ENCODE data around the gene HPN.
"Not testable (repeated sequence)": the region's sequence is repeated elsewhere in the genome, so short reads cannot be mapped to it uniquely, and the experiment has no call there.

HPN gene

GRCh38 chr19:35008891-35009341 lies 32.6 kb upstream of the HPN start:
- in situ Hi-C loops (cut with MboI; ENCODE audit: low sequenced_read_pairs), result no loop called here

GRCh38 chr19:35009424-35010415 lies 31.8 kb upstream of the HPN start:
- in situ Hi-C loops (cut with MboI; ENCODE audit: low sequenced_read_pairs), result no loop called here

- in situ Hi-C loops (cut with MboI; ENCODE audit: low sequenced_read_pairs), result no loop called here
These were observed 30.3 kb upstream of the HPN start for GRCh38 chr19:35011091-35011689.

DNA sequence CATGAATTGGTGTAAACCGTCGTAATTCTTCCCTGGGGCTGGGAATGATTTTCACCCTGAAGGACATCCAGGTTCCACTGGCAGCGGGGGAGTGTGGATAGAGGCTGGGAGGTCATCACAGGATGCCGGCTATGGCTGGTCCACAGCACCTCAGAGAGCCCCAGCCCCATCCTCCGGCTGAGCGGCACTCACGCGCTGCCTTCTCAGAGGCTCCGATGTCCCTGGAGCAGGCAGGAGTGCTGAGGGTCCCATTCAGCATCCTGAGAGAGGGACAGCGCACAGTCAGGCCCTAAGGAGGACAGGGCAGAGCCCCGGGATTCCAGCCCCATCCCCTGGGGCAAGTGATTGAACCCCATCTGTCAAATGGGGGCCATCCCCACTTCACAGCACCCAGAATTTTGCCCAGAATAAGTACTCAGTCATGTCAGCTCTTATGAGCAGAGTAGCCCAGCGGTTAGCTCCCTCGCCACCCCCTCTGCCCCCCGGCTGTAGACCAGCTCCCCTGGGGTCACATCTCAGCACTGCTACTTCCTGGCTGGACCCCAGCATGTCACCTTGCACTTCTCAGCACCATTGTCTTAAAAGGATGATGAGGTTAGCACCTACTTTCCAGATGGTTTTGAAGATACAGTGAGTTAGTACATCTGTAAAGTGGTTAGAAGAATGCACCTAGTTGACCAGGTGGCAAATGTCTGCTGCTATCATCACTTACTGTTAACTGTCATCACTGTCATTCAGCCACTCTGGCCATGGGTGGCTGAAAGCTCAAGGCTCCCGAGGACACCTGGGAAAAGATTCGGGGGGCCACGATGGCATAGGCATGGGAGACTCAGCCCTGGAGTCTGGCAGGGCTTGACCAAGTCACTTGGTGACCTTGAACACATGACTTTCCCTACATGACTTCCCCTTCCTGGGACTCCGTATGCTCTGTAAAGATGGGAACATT lies 29.5 kb upstream of the HPN start:
- in situ Hi-C loops (cut with MboI; ENCODE audit: low sequenced_read_pairs), result no loop called here

DNA sequence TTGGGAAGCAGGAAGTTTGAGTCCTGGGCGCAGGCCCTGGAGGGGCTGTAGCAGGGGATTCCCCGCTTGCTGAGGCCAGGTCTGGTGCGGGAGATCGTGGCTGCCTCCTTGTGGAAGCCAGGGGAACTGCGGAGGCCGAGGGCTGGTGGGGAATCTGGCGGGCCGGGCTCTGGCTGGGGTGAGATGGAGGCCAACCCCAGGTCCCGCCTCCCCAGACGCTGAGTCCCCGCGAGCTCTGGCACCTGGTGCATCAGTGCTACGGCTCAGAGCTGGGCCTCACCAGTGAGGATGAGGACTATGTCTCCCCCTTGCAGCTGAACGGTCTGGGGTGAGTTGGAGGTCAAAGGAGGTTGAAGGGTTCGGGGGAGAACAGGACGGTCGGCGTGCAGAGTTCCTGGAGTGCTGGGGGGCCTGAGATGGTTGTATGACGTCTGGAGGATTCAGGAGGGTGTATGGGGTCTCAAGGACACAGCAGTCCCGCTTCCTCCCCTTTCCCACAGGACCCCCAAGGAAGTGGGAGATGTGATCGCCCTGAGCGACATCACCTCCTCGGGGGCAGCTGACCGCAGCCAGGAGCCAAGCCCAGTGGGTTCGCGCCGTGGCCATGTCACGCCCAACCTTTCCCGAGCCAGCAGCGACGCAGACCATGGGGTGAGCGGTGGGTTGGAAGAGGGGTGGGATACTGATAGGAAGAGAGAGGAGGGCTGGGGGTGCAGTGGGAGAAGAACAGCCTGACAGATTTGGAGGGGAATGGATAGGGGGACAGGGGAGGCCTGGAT lies 28.3 kb upstream of the HPN start:
- in situ Hi-C loops (cut with MboI; ENCODE audit: low sequenced_read_pairs), result no loop called here

GRCh38 chr19:35013820-35014754 lies 27.4 kb upstream of the HPN start:
- in situ Hi-C loops (cut with MboI; ENCODE audit: low sequenced_read_pairs), result no loop called here

DNA sequence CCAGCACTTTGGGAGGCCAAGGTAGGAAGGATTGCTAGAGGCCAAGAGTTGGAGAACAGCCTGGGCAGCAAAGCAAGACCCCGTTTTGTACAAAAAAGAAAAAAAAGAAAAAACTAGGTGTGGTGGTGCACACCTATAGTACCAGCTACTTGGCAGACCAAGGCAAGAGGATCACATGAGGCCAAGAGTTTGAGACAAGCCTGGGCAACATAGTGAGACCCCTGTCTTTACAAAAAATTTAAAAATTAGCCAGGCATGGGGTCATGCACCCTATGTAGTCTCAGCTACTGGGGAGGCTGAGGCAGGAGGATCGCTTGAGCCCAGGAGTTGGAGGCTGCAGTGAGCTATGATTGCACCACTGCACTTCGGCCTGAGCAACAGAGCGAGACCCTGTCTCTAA lies 26.7 kb upstream of the HPN start:
- in situ Hi-C loops (cut with MboI; ENCODE audit: low sequenced_read_pairs), result not testable (repeated sequence)

- in situ Hi-C loops (cut with MboI; ENCODE audit: low sequenced_read_pairs), result no loop called here
These were observed 26.1 kb upstream of the HPN start for GRCh38 chr19:35015270-35015953.

- in situ Hi-C loops (cut with MboI; ENCODE audit: low sequenced_read_pairs), result no loop called here
These were observed 25.6 kb upstream of the HPN start for GRCh38 chr19:35015954-35016351.

DNA sequence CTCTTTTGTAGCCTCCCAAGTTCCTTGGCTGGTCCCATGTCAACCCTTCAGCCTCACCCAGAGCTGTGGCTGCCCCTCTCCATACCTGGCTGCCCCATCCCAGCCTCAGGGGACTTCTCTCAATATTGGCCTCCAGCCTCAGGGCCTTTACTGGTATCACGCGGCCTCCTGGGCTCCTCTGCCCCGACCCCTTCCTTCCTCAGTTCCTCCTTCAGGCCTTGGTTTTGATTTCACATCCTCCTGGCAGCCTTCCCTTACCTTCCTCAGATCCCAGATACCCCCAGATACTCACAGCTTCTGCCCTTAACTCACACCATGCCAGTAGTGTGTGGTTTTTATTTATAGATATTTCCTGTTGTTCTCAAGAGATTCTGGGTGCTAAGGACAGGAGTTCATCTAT lies 24.0 kb upstream of the HPN start:
- in situ Hi-C loops (cut with MboI; ENCODE audit: low sequenced_read_pairs), result no loop called here

DNA sequence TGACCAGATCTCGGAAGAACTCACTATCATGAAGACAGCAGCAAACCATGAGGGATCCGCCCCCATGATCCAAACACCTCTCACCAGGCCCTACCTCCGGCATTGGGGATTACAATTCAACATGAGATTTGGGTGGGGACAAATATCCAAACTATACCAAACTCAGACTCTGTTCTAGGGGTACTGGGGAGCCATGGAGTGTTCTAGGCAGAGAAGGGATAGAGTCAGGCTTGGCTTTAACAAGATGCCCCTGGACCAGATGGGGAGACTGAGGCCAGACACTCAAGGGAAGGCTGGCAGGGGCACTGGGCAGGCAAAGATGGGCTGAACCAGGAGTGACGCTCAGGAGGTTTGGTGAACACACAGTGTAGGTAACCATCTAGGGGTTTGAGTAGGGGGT lies 23.1 kb upstream of the HPN start:
- in situ Hi-C loops (cut with MboI; ENCODE audit: low sequenced_read_pairs), result no loop called here

DNA sequence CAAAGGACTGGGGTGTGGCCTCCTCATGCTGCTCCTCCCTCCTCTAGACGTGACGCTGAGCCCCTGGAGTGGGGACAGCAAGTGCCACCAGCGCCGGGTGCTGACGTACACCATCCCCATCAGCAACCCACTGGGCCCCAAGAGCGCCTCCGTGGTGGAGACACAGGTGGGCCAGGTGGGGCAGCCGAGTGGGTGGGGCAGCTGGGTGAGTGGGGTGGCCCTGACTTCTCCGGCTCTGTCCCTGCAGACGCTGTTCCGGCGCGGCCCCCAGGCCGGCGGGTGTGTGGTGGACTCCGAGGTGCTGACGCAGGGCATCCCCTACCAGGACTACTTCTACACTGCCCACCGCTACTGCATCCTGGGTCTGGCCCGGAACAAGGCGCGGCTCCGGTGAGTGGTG lies 22.4 kb upstream of the HPN start:
- in situ Hi-C loops (cut with MboI; ENCODE audit: low sequenced_read_pairs), result no loop called here

DNA sequence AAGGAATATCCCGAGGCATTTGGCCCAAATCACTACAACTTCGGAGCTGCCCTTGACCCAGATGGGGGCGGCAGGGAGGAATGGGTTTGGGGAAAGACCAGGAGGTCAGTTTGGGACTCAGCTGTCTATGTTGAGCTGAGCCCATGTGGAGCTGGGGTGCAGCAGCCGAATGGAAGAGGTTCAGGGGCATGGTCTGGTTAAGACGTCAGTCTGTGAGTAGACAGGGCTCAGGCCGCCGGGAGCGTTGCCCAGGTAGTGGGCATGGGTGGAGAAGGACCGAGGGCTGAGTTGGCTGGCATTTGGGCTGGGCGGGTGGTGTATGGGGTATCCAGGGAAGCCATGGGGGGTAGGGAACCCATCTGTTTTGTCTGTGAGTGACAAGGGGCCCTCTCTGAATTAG lies 20.5 kb upstream of the HPN start:
- in situ Hi-C loops (cut with MboI; ENCODE audit: low sequenced_read_pairs), result no loop called here

GRCh38 chr19:35021596-35021995 lies 19.9 kb upstream of the HPN start:
- in situ Hi-C loops (cut with MboI; ENCODE audit: low sequenced_read_pairs), result no loop called here

- in situ Hi-C loops (cut with MboI; ENCODE audit: low sequenced_read_pairs), result no loop called here
These were observed 19.1 kb upstream of the HPN start for GRCh38 chr19:35022460-35022859.

GRCh38 chr19:35023428-35023827 lies 18.1 kb upstream of the HPN start:
- in situ Hi-C loops (cut with MboI; ENCODE audit: low sequenced_read_pairs), result no loop called here

GRCh38 chr19:35024095-35024494 lies 17.4 kb upstream of the HPN start:
- in situ Hi-C loops (cut with MboI; ENCODE audit: low sequenced_read_pairs), result no loop called here

GRCh38 chr19:35025969-35026368 lies 15.6 kb upstream of the HPN start:
- in situ Hi-C loops (cut with MboI; ENCODE audit: low sequenced_read_pairs), result no loop called here

DNA sequence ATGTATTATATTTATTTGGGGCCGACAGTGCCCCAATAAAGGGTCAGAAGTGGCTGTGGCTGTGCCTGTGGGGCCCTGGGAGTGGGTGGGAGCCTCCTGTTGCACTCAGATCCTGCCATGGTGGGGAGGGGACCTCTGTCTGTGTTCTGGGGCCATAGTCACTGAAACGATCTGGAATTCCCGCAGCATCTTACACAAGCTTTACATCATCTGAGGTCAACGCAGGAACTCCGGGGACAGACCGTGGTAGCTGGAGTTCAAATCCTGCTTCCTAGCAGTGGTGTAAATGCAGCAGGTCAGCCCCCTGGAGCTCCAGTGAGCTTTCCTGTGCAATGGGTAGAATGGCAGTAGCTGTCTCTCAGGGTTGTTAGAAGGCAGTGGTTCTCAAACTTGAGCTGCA lies 15.1 kb upstream of the HPN start:
- in situ Hi-C loops (cut with MboI; ENCODE audit: low sequenced_read_pairs), result no loop called here
